A549 (cell line): ENCODE results near the gene WWC1. TPM values are rescaled to one million over a fixed set of nuclear protein-coding genes. Genes with fewer than 3 reads are reported as not detected.

Source experiments
- ATAC-seq, 2 experiments: fragments of 200-7000 bp in 1 of 2; fragments of >200 bp in 1 of 2; cut with Nextera tagmentation in 1 of 2; cut with Tn5 transposase in 1 of 2; 3 replicates each; pipeline versions ENCODE4 v1.8.0 to v1.9.1; 2018 to 2020; ENCODE audit warnings: mild to moderate bottlenecking in 1 of 2, moderate library complexity in 1 of 2
- CTCF ChIA-PET: fragments of 300-600 bp; sonication (Branson Sonifier 250); formaldehyde crosslinking; extraction: SDS; loops from one replicate; lab custom pipeline; 2021; ENCODE audit warnings: antibody characterized with exemption, inconsistent platforms; lab: Yijun Ruan, JAX
- POLR2A ChIA-PET: fragments of 350-600 bp; formaldehyde crosslinking; extraction: SDS; loops from one replicate; lab custom pipeline; 2021; ENCODE audit warnings: antibody characterized with exemption, inconsistent platforms; lab: Yijun Ruan, JAX
- DNase-seq, 2 experiments: peaks; one replicate each; pipeline versions ENCODE4 v3.0.0 to v3.0.0-alpha.2; 2011 to 2016; ENCODE audit warnings: low read depth in 1 of 2, low spot score in 1 of 2
- FAIRE-seq: peaks from 2 replicates; lab custom pipeline; 2011; peaks lifted over from hg19 to GRCh38; lab: Jason Lieb, UNC
- H3K27ac ChIP-seq, 2 experiments: fragments of >200 bp; sonication (Bioruptor Twin); formaldehyde crosslinking; 3 replicates each; pipeline ENCODE4 v1.5.1; 2016 to 2017
- H3K4me1 ChIP-seq: fragments of >200 bp; sonication (Bioruptor Twin); formaldehyde crosslinking; 3 replicates; pipeline ENCODE4 v1.6.1; 2016
- H3K4me2 ChIP-seq: fragments of >200 bp; sonication (Bioruptor Twin); formaldehyde crosslinking; 3 replicates; pipeline ENCODE4 v1.6.1; 2016
- H3K4me3 ChIP-seq: fragments of >200 bp; sonication (Bioruptor Twin); formaldehyde crosslinking; 3 replicates; pipeline ENCODE4 v1.5.1; 2016
- H3K9me3 ChIP-seq: fragments of >200 bp; sonication (Bioruptor Twin); formaldehyde crosslinking; 3 replicates; pipeline ENCODE4 v1.6.1; 2016
- CBX2 ChIP-seq: fragments of 200-600 bp; sonication (generic); IDR thresholded peaks from 2 replicates; pipeline ENCODE4 v1.6.1; 2016; ENCODE audit warnings: low read depth, mild to moderate bottlenecking, borderline replicate concordance
- EHMT2 ChIP-seq: fragments of 200-600 bp; sonication (generic); IDR thresholded peaks from 2 replicates; pipeline ENCODE4 v1.6.1; 2016; ENCODE audit warnings: antibody characterized with exemption, low read depth, mild to moderate bottlenecking, moderate library complexity
- EP300 ChIP-seq, 2 experiments: fragments of >200 bp; sonication (Bioruptor Twin); formaldehyde crosslinking; IDR thresholded peaks; 2 replicates in 1 of 2; 3 replicates in 1 of 2; pipeline ENCODE4 v1.6.1; 2016 to 2017
- HDAC2 ChIP-seq: fragments of 200-600 bp; sonication (generic); IDR thresholded peaks from 2 replicates; pipeline ENCODE4 v1.6.1; 2016
- HEYL ChIP-seq: fragments of 250-450 bp; sonication (Bioruptor Pico); IDR thresholded peaks from 2 replicates; pipeline ENCODE4 v1.8.0; 2021; ENCODE audit warnings: mild to moderate bottlenecking, moderate library complexity
- KDM1A ChIP-seq: fragments of 200-600 bp; sonication (generic); IDR thresholded peaks from 2 replicates; pipeline ENCODE4 v1.6.1; 2016; ENCODE audit warnings: low read depth, mild to moderate bottlenecking
- MYC ChIP-seq: IDR thresholded peaks from 2 replicates; pipeline ENCODE4 v1.6.1; 2012; ENCODE audit warnings: mild to moderate bottlenecking, inconsistent platforms, low read length, improper control_type of control experiment, borderline replicate concordance
- NFE2L2 ChIP-seq: fragments of 150-350 bp; conservative IDR thresholded peaks from 2 replicates; pipeline ENCODE4 v1.6.1; 2014; ENCODE audit warnings: low read length
- PHF8 ChIP-seq: fragments of 200-600 bp; sonication (generic); IDR thresholded peaks from 2 replicates; pipeline ENCODE4 v1.6.1; 2016; ENCODE audit warnings: low read depth, mild to moderate bottlenecking, antibody characterized with exemption, moderate library complexity, borderline replicate concordance
- POLR2A ChIP-seq: IDR thresholded peaks from 2 replicates; pipeline ENCODE4 v1.6.1; 2012; ENCODE audit warnings: mild to moderate bottlenecking, low read length
- RAD21 ChIP-seq, 2 experiments: fragments of >200 bp in 1 of 2; sonication (Bioruptor Twin) in 1 of 2; formaldehyde crosslinking in 1 of 2; IDR thresholded peaks in 1 of 2; conservative IDR thresholded peaks in 1 of 2; 2 replicates in 1 of 2; 3 replicates in 1 of 2; pipeline ENCODE4 v1.6.1; 2012 to 2018; ENCODE audit warnings: inconsistent platforms in 1 of 2
- RFX5 ChIP-seq: fragments of 450-650 bp; IDR thresholded peaks from 2 replicates; pipeline ENCODE4 v1.7.1; 2014; ENCODE audit warnings: antibody characterized with exemption, mild to moderate bottlenecking, moderate library complexity
- RNF2 ChIP-seq: fragments of 200-600 bp; sonication (generic); IDR thresholded peaks from 2 replicates; pipeline ENCODE4 v1.6.1; 2016; ENCODE audit warnings: low read depth, mild to moderate bottlenecking, antibody characterized with exemption, moderate library complexity, borderline replicate concordance
- SMC3 ChIP-seq: fragments of >200 bp; sonication (Bioruptor Twin); formaldehyde crosslinking; IDR thresholded peaks from 3 replicates; pipeline ENCODE4 v1.6.1; 2018; ENCODE audit warnings: inconsistent platforms
- SREBF2 ChIP-seq: fragments of 450-650 bp; IDR thresholded peaks from 2 replicates; pipeline ENCODE4 v1.6.1; 2014; ENCODE audit warnings: mild to moderate bottlenecking, moderate library complexity
- TP53 ChIP-seq: fragments of 250-450 bp; sonication (Bioruptor Pico); IDR thresholded peaks from 2 replicates; pipeline ENCODE4 v1.5.0; 2021; ENCODE audit warnings: mild to moderate bottlenecking, moderate library complexity
- ZC3H11A ChIP-seq: fragments of 450-650 bp; IDR thresholded peaks from 2 replicates; pipeline ENCODE4 v1.6.1; 2014; ENCODE audit warnings: antibody characterized with exemption, mild to moderate bottlenecking
- ZNF302 ChIP-seq: fragments of 250-450 bp; sonication (Bioruptor Pico); IDR thresholded peaks from 2 replicates; pipeline ENCODE4 v1.9.0; 2021; ENCODE audit warnings: inconsistent platforms, mild to moderate bottlenecking, moderate library complexity
- ZSCAN20 ChIP-seq: fragments of 250-450 bp; sonication (Bioruptor Pico); IDR thresholded peaks from 2 replicates; pipeline ENCODE4 v1.8.0; 2022; ENCODE audit warnings: mild to moderate bottlenecking, moderate library complexity
- WGBS: methylation state at CpG from one replicate; pipeline ENCODE4 v1.1.6; 2017; ENCODE audit errors: missing lambda C conversion rate; 5-methylcytosine and 5-hydroxymethylcytosine counted together
- polyA plus RNA-seq, 4 experiments: library from polyadenylated mRNA; depleted of rRNA in 3 of 4; stranded (reverse); fragments of >200 nt; fragmentation: RNase III in 1 of 4; extraction: RNeasy Plus Mini Kit Qiagen cat#74134 plus additional on column Dnase treatment in 1 of 4; gene quantifications; 2 replicates in 3 of 4; 3 replicates in 1 of 4; pipeline ENCODE4 v1.2.3, GENCODE V29; 2011 to 2017
- TF ChIP-seq, protein P1 (sequence below): fragments of >200 bp; sonication (Bioruptor Twin); formaldehyde crosslinking; IDR thresholded peaks from 3 replicates; pipeline ENCODE4 v1.6.1; 2016
- TF ChIP-seq, protein P2 (sequence below): fragments of 450-650 bp; IDR thresholded peaks from 2 replicates; pipeline ENCODE4 v1.6.1; 2014; ENCODE audit warnings: antibody characterized with exemption
- TF ChIP-seq, protein P3 (sequence below): fragments of 200-600 bp; sonication (generic); IDR thresholded peaks from 2 replicates; pipeline ENCODE4 v1.6.1; 2016; ENCODE audit warnings: antibody characterized with exemption, mild to moderate bottlenecking, moderate library complexity
- TF ChIP-seq, protein P4 (sequence below): fragments of 250-450 bp; sonication (Bioruptor Pico); IDR thresholded peaks from 2 replicates; pipeline ENCODE4 v1.5.0; 2020; ENCODE audit warnings: low read depth, mild to moderate bottlenecking, moderate library complexity
- TF ChIP-seq, protein P5 (sequence below): IDR thresholded peaks from 2 replicates; pipeline ENCODE4 v1.6.1; 2012
- TF ChIP-seq, protein P6 (sequence below): fragments of >200 bp; sonication (Bioruptor Twin); formaldehyde crosslinking; IDR thresholded peaks from 3 replicates; pipeline ENCODE4 v1.5.1; 2016

WWC1 gene
- polyA plus RNA-seq, 2 of the 4 experiments (the other 2 are of a cell fraction): 88.5 to 98.1 TPM

DNA sequence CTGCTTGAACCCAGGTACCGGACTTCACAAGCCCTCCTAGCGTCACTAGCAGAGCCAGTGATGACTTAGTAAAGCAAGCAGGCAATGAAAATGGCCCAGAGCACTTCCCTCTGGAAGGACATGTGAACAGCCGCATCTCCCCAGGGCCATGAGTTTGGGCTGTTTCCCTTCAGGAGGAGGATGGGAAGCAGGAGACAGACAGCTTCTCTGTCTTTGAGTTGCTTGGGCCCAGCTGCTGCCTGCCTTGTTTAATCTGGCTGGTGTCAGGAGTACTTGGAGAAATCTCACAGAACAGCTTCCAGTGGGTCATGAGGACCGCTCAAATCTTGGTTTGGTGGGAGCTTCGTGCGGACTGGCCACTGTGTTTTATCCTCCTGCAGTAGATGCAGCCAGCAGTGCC lies 25.4 kb upstream of the WWC1 start:
- Histone ChIP-seq H3K4me2 (no peak overlapping the region), H3K9me3 (no peaks in the 10 kb centered on the region), H3K4me1 (peaks cover 21% of the 10 kb centered on the region), H3K27ac (no peak overlapping the region), H3K4me3 (no peak overlapping the region)
- FAIRE-seq (no peak), DNase-seq (no peak), ATAC-seq (no peak)
- TF ChIP-seq RAD21 (conservative IDR thresholded peaks at IDR 0.05 in 1 of 2, IDR thresholded peaks at IDR 0.05 in 1 of 2) (no peak), HEYL (CRISPR knock-in tag) (no peak), MYC (no peak), RFX5 (no peak), KDM1A (no peak), ZNF302 (no peak), EHMT2 (no peak), ZC3H11A (no peak), CBX2 (no peak), ZSCAN20 (CRISPR knock-in tag) (no peak)
- TF ChIP-seq, protein P1, sequence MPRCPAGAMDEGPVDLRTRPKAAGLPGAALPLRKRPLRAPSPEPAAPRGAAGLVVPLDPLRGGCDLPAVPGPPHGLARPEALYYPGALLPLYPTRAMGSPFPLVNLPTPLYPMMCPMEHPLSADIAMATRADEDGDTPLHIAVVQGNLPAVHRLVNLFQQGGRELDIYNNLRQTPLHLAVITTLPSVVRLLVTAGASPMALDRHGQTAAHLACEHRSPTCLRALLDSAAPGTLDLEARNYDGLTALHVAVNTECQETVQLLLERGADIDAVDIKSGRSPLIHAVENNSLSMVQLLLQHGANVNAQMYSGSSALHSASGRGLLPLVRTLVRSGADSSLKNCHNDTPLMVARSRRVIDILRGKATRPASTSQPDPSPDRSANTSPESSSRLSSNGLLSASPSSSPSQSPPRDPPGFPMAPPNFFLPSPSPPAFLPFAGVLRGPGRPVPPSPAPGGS: no peak
- TF ChIP-seq, protein P2, sequence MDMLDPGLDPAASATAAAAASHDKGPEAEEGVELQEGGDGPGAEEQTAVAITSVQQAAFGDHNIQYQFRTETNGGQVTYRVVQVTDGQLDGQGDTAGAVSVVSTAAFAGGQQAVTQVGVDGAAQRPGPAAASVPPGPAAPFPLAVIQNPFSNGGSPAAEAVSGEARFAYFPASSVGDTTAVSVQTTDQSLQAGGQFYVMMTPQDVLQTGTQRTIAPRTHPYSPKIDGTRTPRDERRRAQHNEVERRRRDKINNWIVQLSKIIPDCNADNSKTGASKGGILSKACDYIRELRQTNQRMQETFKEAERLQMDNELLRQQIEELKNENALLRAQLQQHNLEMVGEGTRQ: no peak
- TF ChIP-seq, protein P3, sequence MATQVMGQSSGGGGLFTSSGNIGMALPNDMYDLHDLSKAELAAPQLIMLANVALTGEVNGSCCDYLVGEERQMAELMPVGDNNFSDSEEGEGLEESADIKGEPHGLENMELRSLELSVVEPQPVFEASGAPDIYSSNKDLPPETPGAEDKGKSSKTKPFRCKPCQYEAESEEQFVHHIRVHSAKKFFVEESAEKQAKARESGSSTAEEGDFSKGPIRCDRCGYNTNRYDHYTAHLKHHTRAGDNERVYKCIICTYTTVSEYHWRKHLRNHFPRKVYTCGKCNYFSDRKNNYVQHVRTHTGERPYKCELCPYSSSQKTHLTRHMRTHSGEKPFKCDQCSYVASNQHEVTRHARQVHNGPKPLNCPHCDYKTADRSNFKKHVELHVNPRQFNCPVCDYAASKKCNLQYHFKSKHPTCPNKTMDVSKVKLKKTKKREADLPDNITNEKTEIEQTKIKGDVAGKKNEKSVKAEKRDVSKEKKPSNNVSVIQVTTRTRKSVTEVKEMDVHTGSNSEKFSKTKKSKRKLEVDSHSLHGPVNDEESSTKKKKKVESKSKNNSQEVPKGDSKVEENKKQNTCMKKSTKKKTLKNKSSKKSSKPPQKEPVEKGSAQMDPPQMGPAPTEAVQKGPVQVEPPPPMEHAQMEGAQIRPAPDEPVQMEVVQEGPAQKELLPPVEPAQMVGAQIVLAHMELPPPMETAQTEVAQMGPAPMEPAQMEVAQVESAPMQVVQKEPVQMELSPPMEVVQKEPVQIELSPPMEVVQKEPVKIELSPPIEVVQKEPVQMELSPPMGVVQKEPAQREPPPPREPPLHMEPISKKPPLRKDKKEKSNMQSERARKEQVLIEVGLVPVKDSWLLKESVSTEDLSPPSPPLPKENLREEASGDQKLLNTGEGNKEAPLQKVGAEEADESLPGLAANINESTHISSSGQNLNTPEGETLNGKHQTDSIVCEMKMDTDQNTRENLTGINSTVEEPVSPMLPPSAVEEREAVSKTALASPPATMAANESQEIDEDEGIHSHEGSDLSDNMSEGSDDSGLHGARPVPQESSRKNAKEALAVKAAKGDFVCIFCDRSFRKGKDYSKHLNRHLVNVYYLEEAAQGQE: no peak
- TF ChIP-seq, protein P4, sequence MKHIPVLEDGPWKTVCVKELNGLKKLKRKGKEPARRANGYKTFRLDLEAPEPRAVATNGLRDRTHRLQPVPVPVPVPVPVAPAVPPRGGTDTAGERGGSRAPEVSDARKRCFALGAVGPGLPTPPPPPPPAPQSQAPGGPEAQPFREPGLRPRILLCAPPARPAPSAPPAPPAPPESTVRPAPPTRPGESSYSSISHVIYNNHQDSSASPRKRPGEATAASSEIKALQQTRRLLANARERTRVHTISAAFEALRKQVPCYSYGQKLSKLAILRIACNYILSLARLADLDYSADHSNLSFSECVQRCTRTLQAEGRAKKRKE (CRISPR knock-in tag): no peak
- TF ChIP-seq, protein P5, sequence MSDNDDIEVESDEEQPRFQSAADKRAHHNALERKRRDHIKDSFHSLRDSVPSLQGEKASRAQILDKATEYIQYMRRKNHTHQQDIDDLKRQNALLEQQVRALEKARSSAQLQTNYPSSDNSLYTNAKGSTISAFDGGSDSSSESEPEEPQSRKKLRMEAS: no peak
- ChIA-PET POLR2A (interaction anchor here (0.6 kb wide), 1 partner anchor 247 kb away, joined by 3 read pairs; no protein-coding TSS in a partner anchor), CTCF (interaction anchor here (1.4 kb wide), 1 partner anchor 156 kb away, joined by 5 read pairs; no protein-coding TSS in a partner anchor)
- WGBS: 97% methylated on average over 6 of the region's 6 CpGs

DNA sequence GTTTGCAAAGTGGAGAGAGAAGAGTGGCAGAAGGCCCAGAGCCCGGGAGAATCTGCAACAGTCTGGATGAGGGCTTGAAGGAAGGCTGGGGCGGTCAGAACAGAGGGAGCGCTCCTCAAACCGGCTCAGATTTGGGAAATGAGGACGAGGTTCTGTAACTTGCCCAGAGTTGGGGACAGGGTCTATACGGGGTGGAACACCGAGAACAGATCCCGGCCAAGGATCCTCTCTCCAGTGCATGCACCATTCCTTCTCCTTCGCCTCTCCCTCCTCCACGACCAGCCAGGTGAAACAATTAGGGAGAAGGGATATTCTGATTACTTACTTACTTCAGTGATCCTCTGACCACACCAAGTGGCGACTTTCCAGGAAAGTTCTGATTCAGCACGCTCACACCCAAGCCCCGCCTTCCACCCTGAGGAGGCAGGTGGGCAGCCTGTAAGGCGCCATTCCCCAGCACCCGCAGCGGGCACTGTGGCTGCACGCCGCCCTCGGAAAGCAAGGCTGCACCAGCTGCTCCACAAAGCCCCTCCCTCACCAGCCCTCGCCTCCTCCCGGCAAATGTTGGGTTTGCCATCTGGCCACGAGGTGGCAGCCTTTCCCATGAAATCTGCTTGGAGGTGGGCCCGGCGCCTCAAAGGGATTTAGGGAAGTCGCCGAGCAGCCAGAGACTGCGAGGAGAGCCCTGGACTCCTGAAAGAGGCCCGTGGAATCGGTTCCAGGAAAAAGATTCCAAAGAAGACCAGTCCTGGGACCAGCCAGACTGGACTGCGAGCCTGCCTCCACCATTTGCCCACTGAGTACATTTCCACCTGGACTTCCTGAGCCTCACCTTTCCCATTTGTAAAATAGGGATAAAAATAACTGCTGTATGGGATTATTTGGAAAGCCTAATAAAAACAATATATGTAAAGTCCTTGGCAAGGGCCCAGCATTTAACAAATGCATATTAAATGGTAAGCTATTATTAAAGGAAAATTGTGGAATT lies 22.2 kb upstream of the WWC1 start:
- ChIA-PET POLR2A (interaction anchor here (0.8 to 1.0 kb wide), 2 partner anchors 36 to 218 kb away, joined by 3 read pairs; no protein-coding TSS in a partner anchor), CTCF (interaction anchor here (0.6 to 3.7 kb wide), 61 partner anchors 9 to 436 kb away, joined by 3 to 34 read pairs (median 6); partner anchors contain the start of genes RARS1 and WWC1)
- DNase-seq (peak; percentile 90 to 91), ATAC-seq (peak; percentile 85 to 94), FAIRE-seq (peak; percentile 93)
- WGBS: 11% methylated on average over 27 of the region's 30 CpGs
- Histone ChIP-seq H3K4me1 (peaks cover 26% of the 10 kb centered on the region), H3K27ac (peak overlapping the region; percentile 78 to 87), H3K4me3 (peak overlapping the region; percentile 42), H3K4me2 (peak overlapping the region; percentile 73), H3K9me3 (0 out of 3 replicates have a peak, but pooled peaks cover 5% of the 10 kb centered on the region)
- TF ChIP-seq CBX2 (no peak), TP53 (CRISPR knock-in tag) (no peak), POLR2A (peak; percentile 23; the same call in 1 of the 2 replicates), NFE2L2 (no peak), PHF8 (no peak), EP300 (IDR thresholded peaks at IDR 0.05) (no peak), MYC (no peak), SREBF2 (no peak), ZSCAN20 (CRISPR knock-in tag) (no peak), SMC3 (peak; percentile 98), RAD21 (conservative IDR thresholded peaks at IDR 0.05 in 1 of 2, IDR thresholded peaks at IDR 0.05 in 1 of 2) (peak; percentile 99), RNF2 (no peak), HDAC2 (no peak)
- TF ChIP-seq, protein P5: peak; percentile 67
- TF ChIP-seq, protein P6, sequence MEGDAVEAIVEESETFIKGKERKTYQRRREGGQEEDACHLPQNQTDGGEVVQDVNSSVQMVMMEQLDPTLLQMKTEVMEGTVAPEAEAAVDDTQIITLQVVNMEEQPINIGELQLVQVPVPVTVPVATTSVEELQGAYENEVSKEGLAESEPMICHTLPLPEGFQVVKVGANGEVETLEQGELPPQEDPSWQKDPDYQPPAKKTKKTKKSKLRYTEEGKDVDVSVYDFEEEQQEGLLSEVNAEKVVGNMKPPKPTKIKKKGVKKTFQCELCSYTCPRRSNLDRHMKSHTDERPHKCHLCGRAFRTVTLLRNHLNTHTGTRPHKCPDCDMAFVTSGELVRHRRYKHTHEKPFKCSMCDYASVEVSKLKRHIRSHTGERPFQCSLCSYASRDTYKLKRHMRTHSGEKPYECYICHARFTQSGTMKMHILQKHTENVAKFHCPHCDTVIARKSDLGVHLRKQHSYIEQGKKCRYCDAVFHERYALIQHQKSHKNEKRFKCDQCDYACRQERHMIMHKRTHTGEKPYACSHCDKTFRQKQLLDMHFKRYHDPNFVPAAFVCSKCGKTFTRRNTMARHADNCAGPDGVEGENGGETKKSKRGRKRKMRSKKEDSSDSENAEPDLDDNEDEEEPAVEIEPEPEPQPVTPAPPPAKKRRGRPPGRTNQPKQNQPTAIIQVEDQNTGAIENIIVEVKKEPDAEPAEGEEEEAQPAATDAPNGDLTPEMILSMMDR: peak; percentile 92
